GM21576 (cell line): ENCODE measurements around the gene CCSER1.
A peak's percentile ranks its signal among the peaks of the same experiment; 100 is the strongest.
"Not testable (repeated sequence)": the region's sequence is repeated elsewhere in the genome, so short reads cannot be mapped to it uniquely, and the experiment has no call there.

Source experiments
- ATAC-seq: cut with Tn5 transposase; IDR thresholded peaks from one replicate; pipeline ENCODE4 v1.9.1; 2021; ENCODE audit warnings: mild to moderate bottlenecking, moderate library complexity; ENCODE audit not compliant: unreplicated experiment

The CCSER1 gene

GRCh38 chr4:91108751-91109150, 981.6 kb downstream of the CCSER1 start:
- ATAC-seq = no peak

- ATAC-seq = no peak
Measured at GRCh38 chr4:91111556-91111955, 984.4 kb downstream of the CCSER1 start.

DNA sequence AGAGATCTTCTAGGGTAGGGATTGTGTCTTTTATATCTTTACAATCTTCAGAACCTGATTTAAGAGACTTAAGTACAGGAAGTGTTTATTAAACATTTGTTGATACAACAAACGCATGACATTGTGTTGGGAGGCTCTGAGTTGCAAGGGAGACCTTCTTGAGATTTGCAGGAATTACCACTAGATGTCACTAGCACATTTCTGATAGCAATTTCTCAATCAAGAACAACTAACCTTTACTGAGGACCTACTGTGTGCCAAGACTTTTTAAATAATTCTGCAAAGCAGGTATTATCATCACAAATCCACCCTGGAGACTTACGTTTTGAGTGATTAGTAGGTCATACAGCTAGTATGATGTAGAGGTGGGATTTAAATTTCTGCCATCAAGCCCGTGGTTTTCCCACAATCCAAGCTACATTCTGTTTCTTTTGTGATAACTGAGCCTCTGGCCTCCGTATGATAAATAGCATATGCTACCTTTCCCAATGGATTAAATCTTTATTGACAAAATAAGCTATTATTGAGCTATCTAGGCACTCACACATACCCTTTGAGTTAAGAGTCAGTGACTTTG, 986.0 kb downstream of the CCSER1 start:
- ATAC-seq = peak; percentile 53

- ATAC-seq = no peak
Measured at GRCh38 chr4:91114386-91114785, 987.2 kb downstream of the CCSER1 start.

- ATAC-seq = no peak
Measured at GRCh38 chr4:91116861-91117260, 989.7 kb downstream of the CCSER1 start.

- ATAC-seq = no peak
Measured at GRCh38 chr4:91118597-91118996, 991.4 kb downstream of the CCSER1 start.

DNA sequence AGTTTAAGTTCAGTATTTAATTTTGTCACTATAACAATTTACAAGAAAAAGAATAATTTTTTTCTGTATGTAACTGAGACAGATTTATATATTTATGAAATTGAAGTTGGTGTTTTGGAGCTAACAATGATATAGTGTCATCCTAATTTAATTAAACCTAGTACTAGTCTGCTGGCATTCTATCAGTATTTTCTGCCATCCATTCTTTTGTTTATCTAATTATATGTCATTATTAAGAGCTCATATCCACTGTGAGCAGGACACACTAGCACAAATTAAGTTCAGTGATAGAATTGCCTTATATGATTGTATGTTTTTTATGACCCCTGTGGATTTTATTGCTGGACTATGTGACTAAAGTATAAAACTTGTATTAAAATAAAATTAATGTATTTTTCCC, 996.5 kb downstream of the CCSER1 start:
- ATAC-seq = no peak

DNA sequence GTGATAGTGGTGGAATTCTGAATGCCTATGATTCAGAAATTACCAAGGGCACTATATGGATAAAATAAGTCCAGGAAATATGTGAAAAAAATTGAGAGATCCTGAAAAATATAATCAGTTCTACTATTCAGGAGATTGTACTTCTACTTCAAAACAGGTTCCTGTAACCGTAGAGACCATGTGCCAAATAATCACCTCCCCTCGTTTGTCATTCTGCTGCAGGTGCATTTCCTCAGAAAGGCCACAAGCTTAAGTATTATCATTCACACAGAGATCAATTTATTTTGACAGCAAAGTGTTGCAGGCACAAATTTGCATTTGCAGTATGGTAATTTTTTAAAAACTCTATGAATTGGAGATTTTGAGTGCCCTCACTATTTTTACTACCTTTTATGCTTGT, 1000.0 kb downstream of the CCSER1 start:
- no peak for ATAC-seq

DNA sequence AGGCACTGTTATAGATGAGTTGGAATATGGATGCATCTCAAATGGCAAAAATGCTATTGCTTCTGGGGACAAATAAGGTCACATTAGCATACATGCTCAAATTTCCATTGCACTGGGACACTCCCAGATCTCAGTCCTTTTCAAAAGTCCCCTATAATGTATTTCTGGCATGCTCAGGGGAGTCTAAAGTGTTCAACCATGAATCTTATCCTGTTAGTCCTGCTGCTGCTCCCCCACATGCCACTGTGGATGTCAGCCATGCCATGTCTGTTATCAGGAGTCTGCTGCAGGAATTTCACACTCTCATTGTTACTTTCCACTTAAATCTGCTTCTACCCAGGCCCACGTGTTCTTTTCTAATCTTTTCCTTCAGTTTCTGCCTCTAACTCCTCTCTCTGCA, 1000.6 kb downstream of the CCSER1 start:
- ATAC-seq = no peak

- ATAC-seq = no peak
Measured at GRCh38 chr4:91128519-91128918, 1001.3 kb downstream of the CCSER1 start.

- ATAC-seq = no peak
Measured at GRCh38 chr4:91147067-91147466, 1019.9 kb downstream of the CCSER1 start.

DNA sequence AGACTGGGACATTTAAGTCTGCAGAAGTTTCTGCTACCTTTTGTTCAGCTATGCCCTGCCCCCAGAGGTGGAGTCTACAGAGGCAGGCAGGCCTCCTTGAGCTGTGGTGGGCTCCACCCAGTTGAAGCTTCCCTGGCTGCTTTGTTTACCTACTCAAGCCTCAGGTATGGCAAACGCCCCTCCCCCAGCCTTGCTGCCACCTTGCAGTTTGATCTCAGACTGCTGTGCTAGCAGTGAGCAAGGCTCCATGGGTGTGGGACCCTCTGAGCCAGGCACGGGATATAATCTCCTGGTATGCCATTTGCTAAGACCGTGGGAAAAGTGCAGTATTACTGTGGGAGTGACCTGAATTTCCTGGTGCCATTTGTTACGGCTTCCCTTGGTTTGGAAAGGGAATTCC, 1026.8 kb downstream of the CCSER1 start:
- not testable (repeated sequence) for ATAC-seq

- not testable (repeated sequence) for ATAC-seq
Measured at GRCh38 chr4:91167864-91168653, 1040.9 kb downstream of the CCSER1 start.

GRCh38 chr4:91170768-91171167, 1043.6 kb downstream of the CCSER1 start:
- ATAC-seq = no peak

- ATAC-seq = no peak
Measured at GRCh38 chr4:91171217-91171616, 1044.0 kb downstream of the CCSER1 start.

- ATAC-seq = not testable (repeated sequence)
Measured at GRCh38 chr4:91185061-91185460, 1057.9 kb downstream of the CCSER1 start.

- ATAC-seq = no peak
Measured at GRCh38 chr4:91198951-91199350, 1071.8 kb downstream of the CCSER1 start.

DNA sequence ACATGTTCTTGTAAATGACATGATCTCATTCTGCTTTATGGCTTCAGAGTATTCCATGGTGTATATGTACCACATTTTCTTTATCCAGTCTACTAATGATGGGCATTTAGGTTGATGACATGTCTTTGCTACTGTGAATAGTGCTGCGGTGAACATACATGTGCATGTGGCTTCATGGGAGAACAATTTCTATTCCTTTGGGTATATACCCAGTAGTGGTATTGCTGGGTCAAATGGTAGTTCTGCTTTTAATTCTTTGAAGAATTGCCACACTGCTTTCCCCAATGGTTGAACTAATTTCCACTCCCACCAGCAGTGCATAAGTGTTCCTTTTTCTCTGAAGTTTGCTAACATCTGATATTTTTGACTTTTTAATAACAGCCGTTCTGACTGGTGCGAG, 1080.3 kb downstream of the CCSER1 start:
- no peak for ATAC-seq

GRCh38 chr4:91212211-91212610, 1085.0 kb downstream of the CCSER1 start:
- no peak for ATAC-seq

DNA sequence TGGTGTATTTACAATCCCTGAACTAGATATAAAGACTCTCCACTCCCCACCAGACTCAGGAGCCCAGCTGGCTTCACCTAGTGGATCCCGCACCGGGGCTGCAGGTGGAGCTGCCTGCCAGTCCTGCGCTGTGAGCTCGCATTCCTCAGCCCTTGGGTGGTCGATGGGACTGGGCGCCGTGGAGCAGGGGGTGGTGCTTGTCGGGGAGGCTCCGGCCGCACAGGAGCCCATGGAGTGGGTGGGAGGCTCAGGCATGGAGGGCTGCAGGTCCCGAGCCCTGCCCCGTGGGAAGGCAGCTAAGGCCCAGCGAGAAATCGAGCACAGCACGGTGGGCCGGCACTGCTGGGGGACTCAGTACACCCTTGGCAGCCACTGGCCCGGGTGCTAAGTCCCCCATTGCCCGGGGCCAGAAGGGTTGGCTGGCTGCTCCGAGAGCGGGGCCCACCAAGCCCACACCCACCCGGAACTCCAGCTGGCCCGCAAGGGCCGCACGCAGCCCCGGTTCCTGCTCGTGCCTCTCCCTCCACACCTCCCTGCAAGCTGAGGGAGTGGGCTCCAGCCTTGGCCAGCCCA, 1090.7 kb downstream of the CCSER1 start:
- not testable (repeated sequence) for ATAC-seq

DNA sequence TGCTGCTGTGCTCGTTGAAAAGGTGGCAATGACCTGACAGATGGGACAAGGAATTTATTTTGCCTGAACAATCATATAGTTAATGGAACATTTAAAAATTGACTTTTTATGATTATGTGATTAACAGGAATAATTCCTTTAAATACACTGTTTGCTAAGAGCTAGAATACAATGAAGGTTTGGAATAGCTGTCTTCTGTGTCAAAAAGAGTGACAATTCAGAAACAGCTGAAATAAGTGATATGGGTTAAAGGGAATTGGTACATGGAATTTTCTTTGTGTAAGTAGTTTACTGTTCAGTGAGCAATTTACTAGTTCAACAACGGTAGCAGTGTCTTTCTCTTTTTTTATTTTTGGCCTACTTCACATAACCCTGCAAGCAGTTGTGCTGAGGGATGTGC, 1093.1 kb downstream of the CCSER1 start:
- ATAC-seq = no peak

GRCh38 chr4:91222014-91222413, 1094.8 kb downstream of the CCSER1 start:
- no peak for ATAC-seq
